ENCODE data around the gene RND2. TPM values are rescaled to one million over a fixed set of nuclear protein-coding genes. Genes with fewer than 3 reads are reported as not detected.

Gene RND2
- total and polyA plus RNA-seq, 3 donors from 2014 or later = 15.7 to 48.7 (median 33.1) TPM

DNA sequence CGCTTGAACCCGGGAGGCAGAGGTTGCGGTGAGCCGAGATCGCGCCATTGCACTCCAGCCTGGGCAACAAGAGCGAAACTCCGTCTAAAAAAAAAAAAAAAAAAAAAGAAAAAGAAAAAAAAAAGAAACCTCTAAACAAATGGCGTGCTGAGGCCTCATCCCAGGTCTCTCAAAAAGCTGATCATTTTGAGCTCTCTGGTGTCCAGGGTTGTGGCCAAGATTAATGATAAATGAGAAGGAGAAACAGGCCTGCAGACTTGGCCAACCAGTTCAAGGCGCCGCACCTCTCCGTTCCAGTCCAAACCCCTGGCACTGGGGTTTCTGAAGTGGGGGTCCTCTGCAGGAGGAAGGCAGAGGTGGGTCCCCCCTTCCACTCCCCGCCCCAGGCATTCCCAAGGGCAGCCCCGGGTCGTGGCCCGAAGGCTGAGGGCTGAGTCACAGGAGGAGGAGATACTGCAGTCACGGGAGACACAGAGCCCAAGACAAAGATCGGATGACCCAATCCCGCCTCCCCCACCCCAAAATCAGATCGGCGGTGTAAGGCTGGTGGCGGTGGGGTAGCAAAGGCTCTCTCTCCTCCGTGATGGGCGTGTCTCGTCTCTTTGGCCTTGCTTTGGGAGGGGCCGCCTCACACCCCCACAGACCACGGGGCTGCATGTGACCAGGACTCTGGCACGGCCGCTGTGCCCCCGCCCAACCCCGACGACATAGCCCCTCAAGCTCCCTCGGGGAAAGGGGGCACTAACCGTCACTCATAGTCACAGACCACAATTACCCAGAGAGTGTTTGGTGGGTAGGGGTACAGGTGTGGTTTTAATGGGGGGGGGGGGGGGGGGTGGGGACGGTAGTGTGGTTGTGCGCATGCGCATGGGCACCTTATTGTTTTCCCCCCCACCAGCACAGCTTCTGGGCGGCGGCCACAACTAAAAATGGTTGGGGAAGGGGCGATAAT is 4.0 kb upstream of the RND2 start:
- peak; percentile 90 for DNase-seq
- H3K9me3 ChIP-seq = no peaks in the 10 kb centered on the region
- intact Hi-C loops (cut with DNase I; ENCODE audit: low total_unique reads) = no loop called here
- H3K4me3 ChIP-seq = peak overlapping the region; percentile 95 to 98
- peak overlapping the region; percentile 94 to 96 for H3K27ac ChIP-seq
- whole genome bisulfite sequencing, 2 donors = 14 to 29% methylated on average over 20 to 39 of the region's 40 CpGs
- peaks cover 28% of the 10 kb centered on the region for H3K4me1 ChIP-seq
- no peaks in the 10 kb centered on the region for H3K36me3 ChIP-seq (ENCODE audit: low read depth, missing control alignments)
- no peak for TF ChIP-seq POLR2A (IDR thresholded peaks at IDR 0.05)
- TF ChIP-seq, protein P1, sequence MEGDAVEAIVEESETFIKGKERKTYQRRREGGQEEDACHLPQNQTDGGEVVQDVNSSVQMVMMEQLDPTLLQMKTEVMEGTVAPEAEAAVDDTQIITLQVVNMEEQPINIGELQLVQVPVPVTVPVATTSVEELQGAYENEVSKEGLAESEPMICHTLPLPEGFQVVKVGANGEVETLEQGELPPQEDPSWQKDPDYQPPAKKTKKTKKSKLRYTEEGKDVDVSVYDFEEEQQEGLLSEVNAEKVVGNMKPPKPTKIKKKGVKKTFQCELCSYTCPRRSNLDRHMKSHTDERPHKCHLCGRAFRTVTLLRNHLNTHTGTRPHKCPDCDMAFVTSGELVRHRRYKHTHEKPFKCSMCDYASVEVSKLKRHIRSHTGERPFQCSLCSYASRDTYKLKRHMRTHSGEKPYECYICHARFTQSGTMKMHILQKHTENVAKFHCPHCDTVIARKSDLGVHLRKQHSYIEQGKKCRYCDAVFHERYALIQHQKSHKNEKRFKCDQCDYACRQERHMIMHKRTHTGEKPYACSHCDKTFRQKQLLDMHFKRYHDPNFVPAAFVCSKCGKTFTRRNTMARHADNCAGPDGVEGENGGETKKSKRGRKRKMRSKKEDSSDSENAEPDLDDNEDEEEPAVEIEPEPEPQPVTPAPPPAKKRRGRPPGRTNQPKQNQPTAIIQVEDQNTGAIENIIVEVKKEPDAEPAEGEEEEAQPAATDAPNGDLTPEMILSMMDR (IDR thresholded peaks at IDR 0.05) = no peak
- no peaks in the 10 kb centered on the region for H3K27me3 ChIP-seq

DNA sequence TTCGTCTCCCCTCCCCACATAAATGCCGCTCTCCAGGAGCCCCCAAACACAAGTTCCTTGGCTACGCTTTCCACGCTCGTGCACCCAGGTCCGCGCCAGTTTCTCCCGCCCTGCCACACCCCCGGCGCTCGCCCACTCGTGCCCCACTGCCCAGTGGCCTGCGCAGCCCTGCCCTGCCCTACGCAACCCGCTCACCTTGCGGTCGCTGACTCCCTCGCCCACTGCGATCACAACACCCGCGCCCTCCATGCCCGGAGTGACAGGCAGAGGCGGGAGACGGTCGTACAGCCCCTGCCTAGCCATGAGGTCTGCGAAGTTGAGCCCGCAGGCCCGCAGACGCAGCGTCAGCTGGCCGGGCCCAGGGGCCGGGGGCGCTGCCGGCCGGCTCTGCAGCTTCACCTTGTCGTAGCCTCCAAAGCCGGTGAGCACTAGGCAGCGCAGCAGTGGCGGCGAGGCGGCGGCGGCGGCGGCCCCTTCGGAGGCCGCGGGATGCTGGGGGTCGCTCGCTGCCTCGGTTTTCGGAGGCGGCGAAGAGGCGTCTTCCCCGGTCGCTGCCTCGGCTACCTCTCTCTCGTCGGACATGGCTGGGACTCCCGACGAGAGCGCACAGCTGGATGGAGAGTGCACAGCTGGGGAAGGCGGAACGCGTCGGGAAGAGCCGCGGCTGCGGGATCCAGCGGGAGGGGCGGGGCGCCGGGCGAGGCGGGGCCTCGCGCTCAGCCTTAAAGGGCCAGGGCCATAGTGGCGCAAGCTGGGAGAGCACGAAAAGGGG is 3.1 kb upstream of the RND2 start, which contains the start of gene VAT1:
Gene VAT1 (minus strand): TSS at position 645 of the 772 bp plus-strand sequence. CDS start 63 bp downstream, at position 582.
- H3K4me1 ChIP-seq = peaks cover 22% of the 10 kb centered on the region
- TF ChIP-seq POLR2A (IDR thresholded peaks at IDR 0.05) = no peak
- TF ChIP-seq, protein P1 (IDR thresholded peaks at IDR 0.05) = no peak
- DNase-seq = peak; percentile 89
- H3K4me3 ChIP-seq = peak within 1 kb of the TSS; percentile 95 to 98
- no peaks in the 10 kb centered on the region for H3K27me3 ChIP-seq
- H3K36me3 ChIP-seq (ENCODE audit: low read depth, missing control alignments) = no peaks in the 10 kb centered on the region
- intact Hi-C loops (cut with DNase I; ENCODE audit: low total_unique reads) = no loop called here
- peak within 1 kb of the TSS; percentile 94 to 96 for H3K27ac ChIP-seq
- H3K9me3 ChIP-seq = no peaks in the 10 kb centered on the region
- 0 to 1% methylated on average over 19 to 56 of the region's 80 CpGs for WGBS, 2 donors

DNA sequence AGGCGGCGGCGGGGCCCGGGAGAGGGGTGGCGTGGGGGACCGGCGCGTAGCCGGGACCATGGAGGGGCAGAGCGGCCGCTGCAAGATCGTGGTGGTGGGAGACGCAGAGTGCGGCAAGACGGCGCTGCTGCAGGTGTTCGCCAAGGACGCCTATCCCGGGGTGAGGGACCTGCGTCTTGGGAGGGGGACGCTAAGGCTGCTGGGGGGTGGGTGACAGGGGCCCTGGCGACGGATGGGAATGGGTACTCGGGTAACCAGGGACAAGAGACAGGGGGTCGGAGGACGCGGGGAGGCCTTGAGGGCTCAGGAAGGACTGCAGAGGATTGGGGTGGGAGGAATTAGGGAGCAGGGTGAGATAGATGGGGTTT is 243 bp downstream of the RND2 start:
- DNase-seq = no peak
- 6 to 10% methylated on average over 6 to 27 of the region's 27 CpGs for WGBS, 2 donors
- Histone ChIP-seq H3K27ac (peak overlapping the region in 1 of 2 donors; percentile 82), H3K4me3 (peak overlapping the region; percentile 56 to 67), H3K27me3 (no peaks in the 10 kb centered on the region), H3K9me3 (no peaks in the 10 kb centered on the region), H3K36me3 (ENCODE audit: low read depth, missing control alignments) (no peaks in the 10 kb centered on the region), H3K4me1 (peaks cover 7% of the 10 kb centered on the region)
- intact Hi-C loops (cut with DNase I; ENCODE audit: low total_unique reads) = no loop called here
- no peak for TF ChIP-seq POLR2A (IDR thresholded peaks at IDR 0.05)
- TF ChIP-seq, protein P1 (IDR thresholded peaks at IDR 0.05) = no peak

DNA sequence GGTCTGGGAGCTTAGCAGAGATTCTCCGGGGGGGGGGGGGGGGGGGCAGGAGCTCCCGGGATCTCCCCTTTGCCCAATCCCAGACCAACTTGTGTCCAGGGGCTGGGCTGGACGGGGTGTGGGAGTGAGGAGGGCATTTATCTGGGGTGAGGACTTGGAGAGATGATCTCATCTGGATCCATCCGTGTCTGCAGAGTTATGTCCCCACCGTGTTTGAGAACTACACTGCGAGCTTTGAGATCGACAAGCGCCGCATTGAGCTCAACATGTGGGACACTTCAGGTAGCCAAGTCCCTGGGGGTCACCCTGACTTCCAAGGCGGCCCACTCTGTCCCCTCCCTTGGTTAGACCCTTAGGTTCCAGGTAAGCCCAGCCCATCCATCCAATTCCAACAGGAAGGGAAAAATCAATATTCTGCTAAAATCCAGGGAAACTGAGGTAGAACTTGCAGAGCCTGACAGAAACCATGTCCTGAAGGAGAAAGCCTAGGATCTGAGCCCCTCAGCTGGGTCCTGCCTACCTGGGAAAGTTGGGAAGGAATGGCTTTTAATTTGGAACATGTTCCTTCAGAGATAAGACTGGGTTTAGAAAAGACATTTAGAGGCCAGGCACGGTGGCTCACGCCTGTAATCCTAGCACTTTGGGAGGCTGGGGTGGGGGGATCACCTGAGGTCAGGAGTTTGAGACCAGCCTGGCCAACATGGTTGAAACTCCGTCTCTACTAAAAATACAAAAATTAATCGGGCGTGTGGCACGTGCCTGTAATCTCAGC is 921 bp downstream of the RND2 start:
- Histone ChIP-seq H3K4me1 (peaks cover 5% of the 10 kb centered on the region), H3K4me3 (peak overlapping the region; percentile 56 to 67), H3K9me3 (no peaks in the 10 kb centered on the region), H3K27me3 (no peaks in the 10 kb centered on the region), H3K27ac (peak overlapping the region in 1 of 2 donors; percentile 82), H3K36me3 (ENCODE audit: low read depth, missing control alignments) (no peaks in the 10 kb centered on the region)
- intact Hi-C loops (cut with DNase I; ENCODE audit: low total_unique reads) = no loop called here
- TF ChIP-seq, protein P1 (IDR thresholded peaks at IDR 0.05) = no peak
- TF ChIP-seq POLR2A (IDR thresholded peaks at IDR 0.05) = no peak
- DNase-seq = no peak
- 48 to 53% methylated on average over 10 to 16 of the region's 16 CpGs for WGBS, 2 donors

Data from testis (tissue), 3 donors.